Fibroblast of villous mesenchyme (primary cell): ENCODE data around the gene EXOC4. TPM values are rescaled to one million over a fixed set of nuclear protein-coding genes. Genes with fewer than 3 reads are reported as not detected.

ENCODE experiments used
- DNase-seq: peaks from one replicate; pipeline ENCODE4 v3.0.0-alpha.2; 2010; ENCODE audit warnings: low read depth
- H3K4me3 ChIP-seq: 2 replicates; pipeline ENCODE4 v1.5.1; 2011; ENCODE audit warnings: low read depth, mild to moderate bottlenecking, low read length
- total RNA-seq: library from RNA; depleted of rRNA; stranded (reverse); fragments of >200 nt; gene quantifications from 2 replicates; pipeline ENCODE4 v1.2.3, GENCODE V29; 2012
- TF ChIP-seq, protein P1 (sequence below): IDR thresholded peaks from 2 replicates; pipeline ENCODE4 v1.5.1; 2012; ENCODE audit warnings: low read depth, mild to moderate bottlenecking, low read length; ENCODE audit not compliant: insufficient read depth

EXOC4 gene
- total RNA-seq, 1 donor: 106 TPM

DNA sequence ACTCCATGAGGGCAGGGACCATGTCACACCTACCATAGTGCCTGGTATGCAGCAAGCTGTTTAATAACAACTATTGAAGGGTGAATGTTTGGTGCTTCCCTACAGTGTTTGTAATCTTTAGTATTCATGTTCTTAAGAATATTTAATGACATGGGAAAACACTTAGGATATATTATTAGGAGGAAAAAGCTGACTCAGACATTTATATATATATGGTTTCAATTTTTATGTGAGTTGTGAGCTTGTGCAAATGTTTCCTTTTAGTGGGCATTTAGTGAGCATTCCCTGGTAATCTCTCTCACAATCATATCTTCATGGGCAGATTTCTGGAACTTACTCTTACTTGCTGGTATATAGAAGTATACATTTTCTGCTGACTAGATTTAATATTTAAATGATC, 359.1 kb downstream of the EXOC4 start:
- DNase-seq: no peak
- H3K4me3 ChIP-seq: no peak overlapping the region
- TF ChIP-seq, protein P1, sequence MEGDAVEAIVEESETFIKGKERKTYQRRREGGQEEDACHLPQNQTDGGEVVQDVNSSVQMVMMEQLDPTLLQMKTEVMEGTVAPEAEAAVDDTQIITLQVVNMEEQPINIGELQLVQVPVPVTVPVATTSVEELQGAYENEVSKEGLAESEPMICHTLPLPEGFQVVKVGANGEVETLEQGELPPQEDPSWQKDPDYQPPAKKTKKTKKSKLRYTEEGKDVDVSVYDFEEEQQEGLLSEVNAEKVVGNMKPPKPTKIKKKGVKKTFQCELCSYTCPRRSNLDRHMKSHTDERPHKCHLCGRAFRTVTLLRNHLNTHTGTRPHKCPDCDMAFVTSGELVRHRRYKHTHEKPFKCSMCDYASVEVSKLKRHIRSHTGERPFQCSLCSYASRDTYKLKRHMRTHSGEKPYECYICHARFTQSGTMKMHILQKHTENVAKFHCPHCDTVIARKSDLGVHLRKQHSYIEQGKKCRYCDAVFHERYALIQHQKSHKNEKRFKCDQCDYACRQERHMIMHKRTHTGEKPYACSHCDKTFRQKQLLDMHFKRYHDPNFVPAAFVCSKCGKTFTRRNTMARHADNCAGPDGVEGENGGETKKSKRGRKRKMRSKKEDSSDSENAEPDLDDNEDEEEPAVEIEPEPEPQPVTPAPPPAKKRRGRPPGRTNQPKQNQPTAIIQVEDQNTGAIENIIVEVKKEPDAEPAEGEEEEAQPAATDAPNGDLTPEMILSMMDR: no peak

DNA sequence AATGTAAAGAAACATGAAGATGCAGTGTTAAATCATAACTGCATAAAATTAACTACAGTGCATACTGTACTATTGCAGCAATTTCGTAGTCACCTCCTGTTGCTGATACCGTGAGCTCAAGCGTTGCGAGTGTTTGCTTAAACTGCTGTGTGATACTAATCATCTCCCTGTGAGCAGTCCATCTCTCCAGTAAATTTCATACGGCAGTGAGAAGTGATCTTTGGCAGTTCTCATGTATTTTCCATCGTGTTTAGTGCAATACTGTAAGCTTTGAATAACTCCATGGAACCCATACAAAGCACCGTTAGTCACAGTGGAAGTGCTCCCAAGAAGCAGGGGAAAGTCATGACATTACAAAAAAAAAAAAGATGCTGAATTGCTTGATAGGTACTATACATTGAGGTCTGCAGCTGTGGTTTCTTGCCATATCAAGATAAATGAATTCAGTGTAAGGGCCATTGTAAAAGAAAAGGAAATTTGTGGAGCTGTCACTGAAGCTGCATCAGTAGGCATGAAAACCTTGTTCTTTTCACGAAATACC, 360.4 kb downstream of the EXOC4 start:
- TF ChIP-seq, protein P1: no peak
- DNase-seq: no peak
- no peak overlapping the region for H3K4me3 ChIP-seq

DNA sequence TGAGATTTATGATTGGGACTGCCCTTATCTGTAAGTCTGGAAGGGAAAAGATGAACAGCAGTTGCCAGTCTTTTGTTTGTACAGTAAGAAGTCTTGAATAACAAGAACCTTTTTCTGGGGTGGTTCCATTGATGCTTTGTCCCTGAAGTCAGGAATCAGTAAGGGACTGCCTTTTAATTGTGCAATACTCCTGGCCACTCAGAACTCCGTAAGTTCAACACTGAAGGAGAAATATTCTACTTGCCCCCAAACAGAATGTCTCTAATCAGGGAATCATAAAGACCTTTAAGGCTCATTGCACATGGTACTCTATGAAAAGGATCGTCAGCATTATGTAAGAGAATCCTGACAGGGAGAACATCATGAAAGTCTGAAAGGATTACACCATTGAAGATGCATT, 361.4 kb downstream of the EXOC4 start:
- DNase-seq: no peak
- TF ChIP-seq, protein P1: no peak
- H3K4me3 ChIP-seq: no peak overlapping the region

DNA sequence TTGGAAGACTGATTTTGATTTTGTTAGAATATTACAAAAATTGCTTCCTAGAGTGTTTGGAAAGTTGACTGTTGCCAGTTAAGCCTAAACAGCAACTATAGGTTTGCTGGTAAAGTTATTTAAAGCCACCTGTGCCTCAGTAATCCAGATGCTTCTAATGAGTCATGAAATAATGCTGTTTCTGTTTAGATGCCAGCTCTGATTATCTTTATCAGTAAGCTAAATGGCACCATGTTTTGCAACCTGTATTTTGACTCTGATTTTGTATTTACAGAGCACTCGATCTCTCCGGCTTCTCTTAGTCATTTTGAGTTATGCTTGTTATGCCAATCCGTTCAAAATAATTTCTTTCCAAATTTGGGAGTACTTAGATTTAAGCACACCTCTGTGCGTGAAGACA, 366.1 kb downstream of the EXOC4 start:
- H3K4me3 ChIP-seq: no peak overlapping the region
- no peak for DNase-seq
- TF ChIP-seq, protein P1: no peak

DNA sequence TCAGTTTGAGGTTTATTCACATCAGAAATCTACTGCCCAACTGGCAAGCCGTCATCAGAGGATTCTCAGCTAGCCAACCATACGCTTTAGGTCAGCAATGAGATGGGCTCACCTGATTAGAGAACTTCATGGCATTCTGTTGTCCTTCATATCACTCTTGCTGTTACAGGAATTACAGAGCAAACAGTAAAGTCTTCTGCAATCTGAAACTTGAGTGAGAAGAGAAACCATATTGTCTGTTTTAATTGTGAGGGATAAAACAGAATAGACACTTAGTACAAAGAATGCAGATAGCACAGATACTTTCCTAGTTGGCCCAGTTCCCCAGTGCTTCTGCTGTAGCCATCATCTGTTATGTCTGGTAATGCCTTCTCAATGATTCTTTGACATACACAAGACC, 366.6 kb downstream of the EXOC4 start:
- no peak for DNase-seq
- no peak overlapping the region for H3K4me3 ChIP-seq
- TF ChIP-seq, protein P1: no peak

DNA sequence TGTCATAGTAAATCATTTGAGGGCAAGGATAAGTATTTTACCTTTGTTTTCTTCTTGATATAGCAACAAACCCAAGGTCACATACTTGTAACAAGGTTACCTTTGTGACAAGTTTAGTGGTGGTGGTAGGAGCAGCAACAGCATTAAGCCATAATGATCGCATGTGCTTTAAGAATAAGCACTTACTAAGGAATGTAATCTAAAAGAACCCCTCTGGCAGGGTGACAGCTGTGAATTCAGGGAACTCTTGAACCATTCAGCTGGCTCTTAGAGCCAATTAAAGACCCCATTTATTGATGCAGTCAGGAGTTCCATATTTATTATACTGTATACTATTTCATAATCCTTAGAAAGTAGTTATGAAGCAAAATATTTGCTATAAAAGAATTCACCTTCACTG, 370.8 kb downstream of the EXOC4 start:
- TF ChIP-seq, protein P1: no peak
- no peak for DNase-seq
- no peak overlapping the region for H3K4me3 ChIP-seq

DNA sequence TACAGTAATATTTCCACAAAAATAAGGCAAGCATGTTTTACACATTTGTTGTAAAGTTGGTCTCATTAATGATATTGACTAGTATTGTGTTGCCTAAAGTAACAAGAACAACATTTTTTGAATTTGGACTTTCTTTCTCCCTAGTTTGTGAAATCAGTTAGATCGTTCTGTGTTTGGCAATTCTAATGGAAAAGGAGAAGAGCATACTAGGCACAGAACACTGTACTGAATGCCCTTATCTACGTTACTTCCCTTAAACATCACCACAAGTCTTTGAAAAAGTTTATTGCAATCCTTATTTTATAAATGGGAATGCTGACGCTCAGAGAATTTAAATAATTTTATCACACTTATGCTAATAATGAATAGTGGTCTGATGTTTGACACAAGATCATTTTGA, 372.2 kb downstream of the EXOC4 start:
- H3K4me3 ChIP-seq: no peak overlapping the region
- TF ChIP-seq, protein P1: no peak
- no peak for DNase-seq
